HFF-Myc (cell line): ENCODE results near the gene CORO2B.
A peak's percentile ranks its signal among the peaks of the same experiment; 100 is the strongest.

Experiments used
- DNase-seq: peaks from one replicate; pipeline ENCODE4 v3.0.0-alpha.2; 2011; ENCODE audit warnings: low read depth; ENCODE audit errors: extremely low read depth
- H3K4me3 ChIP-seq: replicated peaks from 2 replicates; pipeline ENCODE4 v1.5.1; 2011; ENCODE audit warnings: low read depth, mild to moderate bottlenecking, control low read depth, low read length
- TF ChIP-seq, protein P1 (sequence below): IDR thresholded peaks from 2 replicates; pipeline ENCODE4 v1.5.1; 2012; ENCODE audit warnings: mild to moderate bottlenecking, low read depth, low read length, control low read depth; ENCODE audit errors: missing control alignments

The CORO2B gene

DNA sequence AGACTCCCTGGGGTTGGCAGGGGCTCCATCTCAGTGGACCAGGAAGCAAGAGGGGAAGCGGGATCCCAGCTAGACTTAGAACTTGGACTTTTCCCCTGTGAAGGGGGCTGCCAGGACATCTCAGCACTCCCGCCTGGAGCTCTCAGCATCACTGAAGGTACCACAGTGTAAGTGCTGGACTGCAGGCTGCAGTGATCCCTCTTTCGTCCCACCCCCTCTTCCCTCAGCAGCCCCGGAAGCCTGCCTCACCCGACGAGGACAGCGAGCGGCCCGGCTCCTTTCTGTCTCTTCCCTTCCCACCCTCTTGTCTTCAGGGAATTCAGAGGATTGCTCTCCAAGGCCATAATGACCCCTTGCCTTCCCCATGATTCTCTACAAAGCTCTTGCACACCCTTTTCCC is 147.5 kb downstream of the CORO2B start:
- TF ChIP-seq, protein P1, sequence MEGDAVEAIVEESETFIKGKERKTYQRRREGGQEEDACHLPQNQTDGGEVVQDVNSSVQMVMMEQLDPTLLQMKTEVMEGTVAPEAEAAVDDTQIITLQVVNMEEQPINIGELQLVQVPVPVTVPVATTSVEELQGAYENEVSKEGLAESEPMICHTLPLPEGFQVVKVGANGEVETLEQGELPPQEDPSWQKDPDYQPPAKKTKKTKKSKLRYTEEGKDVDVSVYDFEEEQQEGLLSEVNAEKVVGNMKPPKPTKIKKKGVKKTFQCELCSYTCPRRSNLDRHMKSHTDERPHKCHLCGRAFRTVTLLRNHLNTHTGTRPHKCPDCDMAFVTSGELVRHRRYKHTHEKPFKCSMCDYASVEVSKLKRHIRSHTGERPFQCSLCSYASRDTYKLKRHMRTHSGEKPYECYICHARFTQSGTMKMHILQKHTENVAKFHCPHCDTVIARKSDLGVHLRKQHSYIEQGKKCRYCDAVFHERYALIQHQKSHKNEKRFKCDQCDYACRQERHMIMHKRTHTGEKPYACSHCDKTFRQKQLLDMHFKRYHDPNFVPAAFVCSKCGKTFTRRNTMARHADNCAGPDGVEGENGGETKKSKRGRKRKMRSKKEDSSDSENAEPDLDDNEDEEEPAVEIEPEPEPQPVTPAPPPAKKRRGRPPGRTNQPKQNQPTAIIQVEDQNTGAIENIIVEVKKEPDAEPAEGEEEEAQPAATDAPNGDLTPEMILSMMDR: no peak
- H3K4me3 ChIP-seq: no peak overlapping the region
- no peak for DNase-seq

DNA sequence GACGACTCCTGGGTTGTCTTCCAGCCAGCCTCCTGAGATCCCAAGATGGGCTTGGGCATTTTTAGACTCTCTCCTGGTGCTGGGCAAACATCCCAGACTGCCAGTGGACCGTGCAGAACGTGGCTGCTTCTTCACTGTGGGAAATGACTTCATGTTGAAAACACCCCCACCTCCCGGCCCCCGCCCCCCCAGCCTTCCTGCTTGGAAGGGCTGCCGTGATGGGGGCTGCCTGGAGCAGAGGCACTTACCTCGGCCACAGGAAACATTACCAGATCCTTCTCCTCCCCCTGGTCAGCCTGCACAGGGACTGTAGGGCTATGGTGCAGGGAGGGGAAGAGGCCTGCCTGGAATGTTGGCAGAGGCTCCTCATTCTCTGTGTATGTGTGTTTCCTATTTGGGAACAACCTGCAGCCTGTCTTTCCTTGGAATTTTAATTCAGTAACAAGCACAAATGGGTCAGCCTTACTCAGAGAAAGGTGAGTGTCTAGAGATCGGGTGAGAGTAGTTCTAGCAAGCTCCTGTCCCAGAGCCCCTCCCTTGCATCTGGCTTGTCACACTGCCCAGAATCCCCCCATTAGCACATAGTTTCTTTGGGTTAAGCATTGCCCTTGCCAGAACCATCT is 151.1 kb downstream of the CORO2B start:
- TF ChIP-seq, protein P1: no peak
- H3K4me3 ChIP-seq: no peak overlapping the region
- DNase-seq: no peak

DNA sequence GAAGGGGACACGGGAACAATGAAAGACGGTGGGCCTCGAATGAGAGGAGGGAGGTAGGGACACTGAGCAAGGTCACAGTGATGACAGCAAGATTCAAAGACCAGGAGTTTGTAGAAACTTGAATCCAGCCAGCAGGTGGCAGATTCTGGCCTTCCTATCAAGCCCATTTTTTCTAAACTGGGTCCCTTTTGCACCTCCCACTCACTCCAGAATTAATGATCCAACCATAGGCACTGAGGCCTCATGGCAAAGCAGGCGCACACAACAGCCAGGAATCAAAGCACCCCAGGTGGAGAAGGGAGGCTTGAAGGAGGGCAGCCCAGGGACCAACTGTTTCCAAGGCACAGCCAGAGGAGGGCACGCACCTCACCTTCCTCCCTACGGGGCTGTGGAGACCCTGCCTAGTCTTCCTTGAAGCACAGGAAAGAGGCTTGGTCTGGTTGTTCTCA is 151.7 kb downstream of the CORO2B start:
- TF ChIP-seq, protein P1: peak; percentile 50
- H3K4me3 ChIP-seq: no peak overlapping the region
- peak; percentile 6 for DNase-seq

DNA sequence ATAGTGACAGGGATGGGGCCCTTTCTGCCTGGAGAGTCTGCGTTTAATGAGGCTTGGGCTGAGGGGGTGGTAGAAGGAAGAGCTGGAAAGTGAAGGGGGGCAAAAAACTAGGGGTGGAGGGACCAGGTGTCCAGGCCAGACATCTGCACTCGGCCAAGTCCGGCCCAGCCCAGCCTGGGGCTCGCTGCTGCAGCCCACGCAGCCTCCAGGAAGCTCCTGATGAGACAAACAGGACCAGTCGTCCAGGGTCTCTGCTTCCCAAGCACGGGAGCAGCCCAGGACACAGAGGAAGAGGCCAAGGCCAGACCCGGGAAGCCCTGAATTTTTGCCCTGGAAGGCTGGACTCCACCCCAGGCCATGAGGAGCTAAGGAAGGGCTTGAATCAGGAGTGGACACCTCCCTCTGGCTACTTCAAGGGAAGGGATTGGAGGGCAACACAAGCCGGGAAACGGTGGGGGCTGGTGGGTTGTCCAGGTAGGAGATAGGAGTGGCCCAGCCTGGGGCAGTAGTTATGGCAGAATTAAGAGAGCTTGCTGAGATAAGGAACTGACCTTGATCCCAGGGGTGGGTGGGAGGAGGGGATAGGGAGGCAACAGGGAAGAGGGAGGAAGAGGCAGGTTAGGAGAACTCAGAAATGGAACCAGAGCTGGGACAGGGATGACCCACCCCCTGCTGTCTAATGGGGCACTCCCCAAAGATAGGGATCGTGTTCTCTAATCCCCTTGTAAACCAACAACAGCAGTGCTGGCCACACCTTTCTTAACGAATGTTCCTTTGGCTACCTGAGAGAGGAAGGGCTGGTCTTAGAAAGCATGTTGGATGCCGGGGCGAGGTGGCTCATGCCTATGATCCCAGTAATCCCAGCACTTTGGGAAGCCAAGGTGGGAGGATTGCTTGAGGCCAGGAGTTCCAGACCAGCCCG is 152.4 kb downstream of the CORO2B start:
- TF ChIP-seq, protein P1: no peak
- H3K4me3 ChIP-seq: no peak overlapping the region
- DNase-seq: no peak

DNA sequence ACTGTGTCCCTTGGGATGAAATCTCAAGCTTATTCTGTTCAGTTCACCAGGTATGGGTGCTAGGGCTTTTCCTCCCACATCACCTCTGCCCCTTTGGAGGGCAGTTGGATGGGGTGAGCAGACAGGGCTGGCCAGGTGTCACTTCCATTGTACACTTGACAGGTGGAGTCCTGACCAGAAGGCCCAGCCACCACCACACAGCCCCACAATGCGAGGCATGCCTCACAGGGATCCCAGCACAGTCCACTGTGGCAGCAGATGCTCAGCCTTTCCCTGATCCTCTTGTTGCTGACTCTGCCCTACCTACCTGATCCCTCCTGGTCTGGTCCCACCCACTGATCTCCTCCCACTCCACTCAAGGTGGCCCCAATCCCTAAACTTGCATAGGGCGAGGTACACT is 153.7 kb downstream of the CORO2B start:
- TF ChIP-seq, protein P1: no peak
- no peak overlapping the region for H3K4me3 ChIP-seq
- no peak for DNase-seq

DNA sequence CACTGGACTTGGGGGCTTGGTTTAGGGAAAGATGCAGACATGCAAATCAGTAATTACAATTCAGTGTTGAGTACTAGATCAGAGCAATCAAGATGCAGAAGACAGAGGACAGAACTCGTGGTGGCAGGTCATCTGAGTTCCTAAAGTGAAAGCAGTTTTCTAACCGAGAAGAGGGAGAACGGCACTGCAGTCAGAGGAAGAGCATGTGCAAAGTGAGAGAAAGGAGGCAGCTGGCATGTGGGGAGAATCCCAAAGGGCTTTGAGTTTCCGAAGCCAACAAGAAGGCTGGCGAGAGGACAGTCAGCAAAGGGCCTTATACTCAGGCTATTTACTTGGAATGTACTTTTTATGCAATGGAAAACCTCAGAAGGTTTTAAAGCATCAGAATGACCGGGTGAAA is 154.9 kb downstream of the CORO2B start:
- TF ChIP-seq, protein P1: no peak
- no peak for DNase-seq

More for the DNA sequence above, 154.9 kb downstream of the CORO2B start:
- no peak overlapping the region for H3K4me3 ChIP-seq
